ENCODE results near the gene ZDHHC13.

ZDHHC13 gene

DNA sequence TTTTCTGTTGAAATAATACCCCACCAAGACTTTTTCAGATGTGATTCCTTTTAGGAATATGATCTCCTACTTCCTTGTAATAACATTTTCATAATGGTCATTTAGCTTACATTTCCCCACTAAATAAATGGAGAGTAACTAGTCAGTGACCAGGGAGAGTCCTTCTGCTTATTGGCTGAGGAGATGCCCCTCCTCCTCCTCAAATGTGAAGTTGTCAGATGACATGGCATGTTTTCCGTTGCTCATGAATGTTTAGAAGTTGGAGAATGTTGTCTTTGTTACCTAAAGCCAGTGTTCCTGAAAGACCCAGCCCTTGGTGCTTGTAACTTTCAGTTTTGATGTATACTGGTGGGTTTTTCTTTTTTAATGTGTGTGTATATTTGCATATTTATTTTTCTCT lies 46.6 kb downstream of the ZDHHC13 start:
- Histone ChIP-seq H3K36me3 (ENCODE audit: control insufficient read depth, insufficient read depth, low read length) (peaks cover 7% of the 10 kb centered on the region), H3K27ac (ENCODE audit: insufficient read depth, low read depth, low read length, poor library complexity, severe bottlenecking) (no peak overlapping the region), H3K4me1 (ENCODE audit: control insufficient read depth, insufficient read depth, low read length) (no peaks in the 10 kb centered on the region), H3K4me3 (ENCODE audit: insufficient read depth, low read depth, low read length) (no peak overlapping the region), H3K9me3 (ENCODE audit: control insufficient read depth, low read length) (no peaks in the 10 kb centered on the region), H3K27me3 (ENCODE audit: control insufficient read depth, insufficient read depth, low read length, poor library complexity, severe bottlenecking) (no peaks in the 10 kb centered on the region)
- 91 to 97% methylated on average over 1 of the region's 1 CpG for WGBS, 2 experiments

GRCh38 chr11:19164230-19164855 lies 47.4 kb downstream of the ZDHHC13 start:
- H3K4me1 ChIP-seq (ENCODE audit: control insufficient read depth, insufficient read depth, low read length): no peaks in the 10 kb centered on the region
- H3K27ac ChIP-seq (ENCODE audit: insufficient read depth, low read depth, low read length, poor library complexity, severe bottlenecking): no peak overlapping the region
- 97 to 100% methylated on average over 1 to 4 of the region's 4 CpGs for WGBS, 2 experiments
- H3K4me3 ChIP-seq (ENCODE audit: insufficient read depth, low read depth, low read length): no peak overlapping the region
- H3K36me3 ChIP-seq (ENCODE audit: control insufficient read depth, insufficient read depth, low read length): peaks cover 7% of the 10 kb centered on the region
- H3K27me3 ChIP-seq (ENCODE audit: control insufficient read depth, insufficient read depth, low read length, poor library complexity, severe bottlenecking): no peaks in the 10 kb centered on the region
- H3K9me3 ChIP-seq (ENCODE audit: control insufficient read depth, low read length): no peaks in the 10 kb centered on the region

DNA sequence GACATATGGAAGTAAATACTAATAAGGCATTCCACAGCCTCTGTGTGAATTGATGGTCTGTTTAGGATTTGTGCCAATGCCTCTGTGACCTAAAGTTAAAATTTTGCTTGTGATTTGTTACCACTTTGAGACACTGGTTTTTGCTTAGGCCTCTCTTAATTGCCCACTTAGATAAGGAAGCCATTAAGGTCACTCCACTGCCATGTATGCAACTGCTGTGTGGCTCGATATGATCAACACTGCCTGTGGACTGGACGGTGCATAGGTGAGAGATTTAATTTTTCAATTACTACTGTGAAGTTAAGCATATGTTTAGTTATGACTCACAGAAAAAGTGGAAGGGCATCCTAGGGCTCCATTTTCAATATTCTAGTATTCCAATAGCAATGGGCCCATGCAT lies 47.9 kb downstream of the ZDHHC13 start:
- Histone ChIP-seq H3K4me1 (ENCODE audit: control insufficient read depth, insufficient read depth, low read length) (no peaks in the 10 kb centered on the region), H3K27me3 (ENCODE audit: control insufficient read depth, insufficient read depth, low read length, poor library complexity, severe bottlenecking) (no peaks in the 10 kb centered on the region), H3K4me3 (ENCODE audit: insufficient read depth, low read depth, low read length) (no peak overlapping the region), H3K27ac (ENCODE audit: insufficient read depth, low read depth, low read length, poor library complexity, severe bottlenecking) (no peak overlapping the region), H3K36me3 (ENCODE audit: control insufficient read depth, insufficient read depth, low read length) (peaks cover 10% of the 10 kb centered on the region), H3K9me3 (ENCODE audit: control insufficient read depth, low read length) (no peaks in the 10 kb centered on the region)
- 96 to 100% methylated on average over 2 of the region's 2 CpGs for WGBS, 2 experiments

DNA sequence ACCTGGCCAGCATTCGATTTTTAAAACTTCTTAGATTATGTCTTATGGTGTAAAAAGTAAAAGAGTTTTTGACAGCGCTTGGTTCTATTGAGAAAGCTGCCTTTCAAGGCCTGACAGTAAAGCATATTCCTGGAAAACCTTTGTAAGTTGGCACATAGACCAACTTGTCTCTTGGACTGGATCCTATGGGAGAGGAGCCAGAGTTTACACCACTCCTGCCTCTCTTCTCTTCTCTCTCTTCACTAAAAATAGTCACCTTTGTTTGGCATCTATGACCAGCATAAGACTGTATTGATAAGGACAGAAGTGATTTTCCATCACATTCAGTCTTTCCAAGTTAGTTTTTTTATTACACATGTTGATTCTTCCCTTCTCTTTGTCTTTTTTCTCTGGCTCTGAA lies 51.1 kb downstream of the ZDHHC13 start:
- Histone ChIP-seq H3K27ac (ENCODE audit: insufficient read depth, low read depth, low read length, poor library complexity, severe bottlenecking) (no peak overlapping the region), H3K27me3 (ENCODE audit: control insufficient read depth, insufficient read depth, low read length, poor library complexity, severe bottlenecking) (no peaks in the 10 kb centered on the region), H3K9me3 (ENCODE audit: control insufficient read depth, low read length) (no peaks in the 10 kb centered on the region), H3K36me3 (ENCODE audit: control insufficient read depth, insufficient read depth, low read length) (peaks cover 15% of the 10 kb centered on the region), H3K4me1 (ENCODE audit: control insufficient read depth, insufficient read depth, low read length) (no peaks in the 10 kb centered on the region), H3K4me3 (ENCODE audit: insufficient read depth, low read depth, low read length) (no peak overlapping the region)
- 91 to 93% methylated on average over 2 of the region's 2 CpGs for WGBS, 2 experiments

- WGBS, 2 experiments: 95 to 96% methylated on average over 9 of the region's 9 CpGs
- H3K9me3 ChIP-seq (ENCODE audit: control insufficient read depth, low read length): no peaks in the 10 kb centered on the region
- no peaks in the 10 kb centered on the region for H3K4me1 ChIP-seq (ENCODE audit: control insufficient read depth, insufficient read depth, low read length)
- no peak overlapping the region for H3K27ac ChIP-seq (ENCODE audit: insufficient read depth, low read depth, low read length, poor library complexity, severe bottlenecking)
- no peaks in the 10 kb centered on the region for H3K27me3 ChIP-seq (ENCODE audit: control insufficient read depth, insufficient read depth, low read length, poor library complexity, severe bottlenecking)
- no peak overlapping the region for H3K4me3 ChIP-seq (ENCODE audit: insufficient read depth, low read depth, low read length)
- H3K36me3 ChIP-seq (ENCODE audit: control insufficient read depth, insufficient read depth, low read length): peaks cover 7% of the 10 kb centered on the region
These were observed 56.2 kb downstream of the ZDHHC13 start for GRCh38 chr11:19173004-19173689.

- peaks cover 7% of the 10 kb centered on the region for H3K36me3 ChIP-seq (ENCODE audit: control insufficient read depth, insufficient read depth, low read length)
- 95 to 97% methylated on average over 7 of the region's 7 CpGs for WGBS, 2 experiments
These were observed 57.1 kb downstream of the ZDHHC13 start for GRCh38 chr11:19173964-19174638.

GRCh38 chr11:19176629-19177186 lies 59.7 kb downstream of the ZDHHC13 start:
- Histone ChIP-seq H3K27ac (ENCODE audit: insufficient read depth, low read depth, low read length, poor library complexity, severe bottlenecking) (no peak overlapping the region), H3K4me3 (ENCODE audit: insufficient read depth, low read depth, low read length) (no peak overlapping the region), H3K4me1 (ENCODE audit: control insufficient read depth, insufficient read depth, low read length) (no peaks in the 10 kb centered on the region), H3K9me3 (ENCODE audit: control insufficient read depth, low read length) (no peaks in the 10 kb centered on the region), H3K27me3 (ENCODE audit: control insufficient read depth, insufficient read depth, low read length, poor library complexity, severe bottlenecking) (no peaks in the 10 kb centered on the region), H3K36me3 (ENCODE audit: control insufficient read depth, insufficient read depth, low read length) (no peaks in the 10 kb centered on the region)
- 92 to 97% methylated on average over 2 of the region's 2 CpGs for WGBS, 2 experiments

More at GRCh38 chr11:19173964-19174638, 57.1 kb downstream of the ZDHHC13 start:
- Histone ChIP-seq H3K4me3 (ENCODE audit: insufficient read depth, low read depth, low read length) (no peak overlapping the region), H3K4me1 (ENCODE audit: control insufficient read depth, insufficient read depth, low read length) (no peaks in the 10 kb centered on the region), H3K27me3 (ENCODE audit: control insufficient read depth, insufficient read depth, low read length, poor library complexity, severe bottlenecking) (no peaks in the 10 kb centered on the region), H3K27ac (ENCODE audit: insufficient read depth, low read depth, low read length, poor library complexity, severe bottlenecking) (no peak overlapping the region), H3K9me3 (ENCODE audit: control insufficient read depth, low read length) (no peaks in the 10 kb centered on the region)

- Histone ChIP-seq H3K4me3 (ENCODE audit: insufficient read depth, low read depth, low read length) (no peak overlapping the region), H3K4me1 (ENCODE audit: control insufficient read depth, insufficient read depth, low read length) (peaks cover 9% of the 10 kb centered on the region), H3K27me3 (ENCODE audit: control insufficient read depth, insufficient read depth, low read length, poor library complexity, severe bottlenecking) (no peaks in the 10 kb centered on the region), H3K27ac (ENCODE audit: insufficient read depth, low read depth, low read length, poor library complexity, severe bottlenecking) (no peak overlapping the region), H3K9me3 (ENCODE audit: control insufficient read depth, low read length) (no peaks in the 10 kb centered on the region), H3K36me3 (ENCODE audit: control insufficient read depth, insufficient read depth, low read length) (no peaks in the 10 kb centered on the region)
- 92 to 94% methylated on average over 5 of the region's 5 CpGs for WGBS, 2 experiments
These were observed 64.7 kb downstream of the ZDHHC13 start for GRCh38 chr11:19181531-19182261.

GRCh38 chr11:19183646-19184045 lies 66.7 kb downstream of the ZDHHC13 start:
- Histone ChIP-seq H3K27ac (ENCODE audit: insufficient read depth, low read depth, low read length, poor library complexity, severe bottlenecking) (no peak overlapping the region), H3K4me1 (ENCODE audit: control insufficient read depth, insufficient read depth, low read length) (peaks cover 22% of the 10 kb centered on the region)

More at GRCh38 chr11:19183646-19184045, 66.7 kb downstream of the ZDHHC13 start:
- no peaks in the 10 kb centered on the region for H3K36me3 ChIP-seq (ENCODE audit: control insufficient read depth, insufficient read depth, low read length)
- no peak overlapping the region for H3K4me3 ChIP-seq (ENCODE audit: insufficient read depth, low read depth, low read length)
- no peaks in the 10 kb centered on the region for H3K9me3 ChIP-seq (ENCODE audit: control insufficient read depth, low read length)
- no peaks in the 10 kb centered on the region for H3K27me3 ChIP-seq (ENCODE audit: control insufficient read depth, insufficient read depth, low read length, poor library complexity, severe bottlenecking)
- 95% methylated on average over 7 of the region's 7 CpGs for WGBS, 2 experiments
